Astrocyte (in vitro differentiated cells and primary cell): ENCODE measurements around the gene HAPLN2.

ENCODE experiments used
- CTCF ChIP-seq: IDR thresholded peaks from 2 replicates; pipeline ENCODE4 v1.5.1; 2011; ENCODE audit warnings: low read depth, mild to moderate bottlenecking, inconsistent platforms, low read length, moderate library complexity; ENCODE audit not compliant: insufficient read depth
- EZH2 ChIP-seq: IDR thresholded peaks from 2 replicates; pipeline ENCODE4 v1.6.1; 2012; ENCODE audit warnings: mild to moderate bottlenecking, low read length, inconsistent platforms; ENCODE audit not compliant: insufficient read depth

- TF ChIP-seq CTCF, result no peak
- no peak for TF ChIP-seq EZH2
These were observed 39.8 kb downstream of the HAPLN2 start for GRCh38 chr1:156658945-156659574.
